Measurements from ENCODE around the gene STX12. TPM values are rescaled to one million over a fixed set of nuclear protein-coding genes. Genes with fewer than 3 reads are reported as not detected.

Gene STX12
- total and polyA plus RNA-seq, 2 experiments from 2014 or later = 6.1 to 9.0 TPM

- no peak for TF ChIP-seq ETS1 (IDR thresholded peaks at IDR 0.05)
- TF ChIP-seq JUNB (IDR thresholded peaks at IDR 0.05; ENCODE audit: unreplicated experiment) = no peak
These were observed 91.4 kb downstream of the STX12 start (continued) for GRCh38 chr1:27864264-27864895.

- no peak for DNase-seq (ENCODE audit: low spot score)
- H3K79me2 ChIP-seq (replicated peaks; ENCODE audit: insufficient read depth) = no peaks in the 10 kb centered on the region
- H2AFZ ChIP-seq = no peak overlapping the region
- H3F3A ChIP-seq (replicated peaks; ENCODE audit: low read depth) = 0 out of 2 replicates have a peak, but pooled peaks cover 4% of the 10 kb centered on the region
- no peak overlapping the region for H3K4me3 Mint-ChIP-seq
- no peaks in the 10 kb centered on the region for H3K9me3 Mint-ChIP-seq
- no peak for ATAC-seq
- no peak overlapping the region for H3K27ac Mint-ChIP-seq
- H3K27ac ChIP-seq (ENCODE audit: low read depth) = no peak overlapping the region
- H4K20me1 ChIP-seq (replicated peaks; ENCODE audit: insufficient read depth) = no peaks in the 10 kb centered on the region
- no peaks in the 10 kb centered on the region for H3K9me2 ChIP-seq (ENCODE audit: insufficient read depth)
- TF ChIP-seq NANOG (IDR thresholded peaks at IDR 0.05; ENCODE audit: borderline replicate concordance) = no peak
- no peaks in the 10 kb centered on the region for H3K4me1 Mint-ChIP-seq
- H3K27me3 ChIP-seq (ENCODE audit: insufficient read depth) = no peaks in the 10 kb centered on the region
- H3K4me1 ChIP-seq (ENCODE audit: insufficient read depth) = no peaks in the 10 kb centered on the region
- H3K4me2 ChIP-seq = no peak overlapping the region
- no peaks in the 10 kb centered on the region for H3K36me3 Mint-ChIP-seq (ENCODE audit: low read depth)
- H3K4me3 ChIP-seq = no peak overlapping the region
- H3K36me3 ChIP-seq (ENCODE audit: insufficient read depth) = no peaks in the 10 kb centered on the region
- peaks cover 2% of the 10 kb centered on the region for H3K27me3 Mint-ChIP-seq (ENCODE audit: insufficient read depth, low read depth, poor library complexity)
These were observed 92.8 kb downstream of the STX12 start for GRCh38 chr1:27865821-27866220.

DNA sequence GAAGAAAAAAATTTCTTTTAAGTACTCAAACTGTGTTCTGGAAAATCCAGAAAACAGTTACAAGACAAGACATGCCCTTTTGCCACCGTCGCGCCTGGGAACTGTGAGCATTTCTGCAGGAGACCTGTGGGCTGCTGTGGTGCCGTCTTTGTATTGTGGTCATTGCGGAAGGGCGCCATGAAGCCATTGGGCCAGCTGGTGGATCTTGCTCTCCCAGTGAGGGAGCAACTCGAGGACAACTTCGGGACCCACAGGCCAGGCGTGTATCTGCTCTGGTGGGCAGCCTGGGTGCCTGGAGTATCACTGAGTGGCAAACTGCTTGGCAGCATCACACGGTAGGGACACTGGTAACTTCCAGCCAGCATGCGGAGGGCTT lies 95.5 kb downstream of the STX12 start:
- Histone ChIP-seq H3K27me3 (ENCODE audit: insufficient read depth) (no peaks in the 10 kb centered on the region), H3K27ac (ENCODE audit: low read depth) (no peak overlapping the region), H3K4me2 (no peak overlapping the region), H3F3A (replicated peaks; ENCODE audit: low read depth) (0 out of 2 replicates have a peak, but pooled peaks cover 4% of the 10 kb centered on the region), H3K4me3 (no peak overlapping the region), H2AFZ (peak overlapping the region; percentile 94), H3K36me3 (ENCODE audit: insufficient read depth) (no peaks in the 10 kb centered on the region), H3K9me2 (ENCODE audit: insufficient read depth) (no peaks in the 10 kb centered on the region), H3K4me1 (ENCODE audit: insufficient read depth) (no peaks in the 10 kb centered on the region), H3K79me2 (replicated peaks; ENCODE audit: insufficient read depth) (no peaks in the 10 kb centered on the region), H4K20me1 (replicated peaks; ENCODE audit: insufficient read depth) (no peaks in the 10 kb centered on the region)
- DNase-seq (ENCODE audit: low spot score) (no peak), ATAC-seq (no peak)
- Mint-ChIP-seq H3K36me3 (ENCODE audit: low read depth) (no peaks in the 10 kb centered on the region; the same call in 2 of the 3 replicates), H3K9me3 (no peaks in the 10 kb centered on the region), H3K4me3 (no peak overlapping the region), H3K27ac (no peak overlapping the region), H3K4me1 (peaks cover 4% of the 10 kb centered on the region), H3K27me3 (ENCODE audit: insufficient read depth, low read depth, poor library complexity) (peaks cover 3% of the 10 kb centered on the region)
- no peak for TF ChIP-seq NANOG (IDR thresholded peaks at IDR 0.05; ENCODE audit: borderline replicate concordance)
- TF ChIP-seq EZH2phosphoT487 (IDR thresholded peaks at IDR 0.05; ENCODE audit: unreplicated experiment) = no peak
- TF ChIP-seq EZH2 (IDR thresholded peaks at IDR 0.05; ENCODE audit: low read depth, unreplicated experiment) = no peak
- no peak for TF ChIP-seq STAT1 (IDR thresholded peaks at IDR 0.05; ENCODE audit: unreplicated experiment)
- no peak for TF ChIP-seq ETS1 (IDR thresholded peaks at IDR 0.05)
- TF ChIP-seq ZNF331 (CRISPR knock-in tag; IDR thresholded peaks at IDR 0.05; ENCODE audit: low read depth) = no peak
- TF ChIP-seq JUNB (IDR thresholded peaks at IDR 0.05; ENCODE audit: unreplicated experiment) = no peak
- no peak for TF ChIP-seq ZNF462 (CRISPR knock-in tag; IDR thresholded peaks at IDR 0.05)
- no peak for TF ChIP-seq ZNF114 (CRISPR knock-in tag; IDR thresholded peaks at IDR 0.05)
- no peak for TF ChIP-seq POLR2AphosphoS5 (IDR thresholded peaks at IDR 0.05; ENCODE audit: low read depth)

Data from GM23338 (cell line).